Measurements from ENCODE around the gene RTP5.

The RTP5 gene

GRCh38 chr2:241860184-241861078, 9.1 kb upstream of the RTP5 start:
- H3K4me3 ChIP-seq (ENCODE audit: extremely low read depth, insufficient read depth, low read length, poor library complexity, severe bottlenecking) = no peak overlapping the region
- no peaks in the 10 kb centered on the region for H3K9me3 ChIP-seq (ENCODE audit: control insufficient read depth, low read length)
- no peak overlapping the region for H3K27ac ChIP-seq (ENCODE audit: low read depth, low read length, severe bottlenecking)
- H3K4me1 ChIP-seq (ENCODE audit: control insufficient read depth, insufficient read depth, low read length, poor library complexity, severe bottlenecking) = no peaks in the 10 kb centered on the region
- WGBS, 2 experiments (ENCODE audit: insufficient coverage in 2 of 2) = 83 to 84% methylated on average over 8 to 9 of the region's 10 CpGs
- H3K36me3 ChIP-seq (ENCODE audit: control insufficient read depth, insufficient read depth, low read length) = no peaks in the 10 kb centered on the region

- Histone ChIP-seq H3K4me3 (ENCODE audit: extremely low read depth, insufficient read depth, low read length, poor library complexity, severe bottlenecking) (no peak overlapping the region), H3K36me3 (ENCODE audit: control insufficient read depth, insufficient read depth, low read length) (no peaks in the 10 kb centered on the region), H3K9me3 (ENCODE audit: control insufficient read depth, low read length) (no peaks in the 10 kb centered on the region), H3K4me1 (ENCODE audit: control insufficient read depth, insufficient read depth, low read length, poor library complexity, severe bottlenecking) (no peaks in the 10 kb centered on the region), H3K27ac (ENCODE audit: low read depth, low read length, severe bottlenecking) (no peak overlapping the region)
- 100% methylated on average over 1 of the region's 1 CpG for WGBS, 2 experiments (ENCODE audit: insufficient coverage in 2 of 2)
Observed at GRCh38 chr2:241861264-241861663, 8.3 kb upstream of the RTP5 start.

GRCh38 chr2:241862093-241862492, 7.4 kb upstream of the RTP5 start:
- 65 to 80% methylated on average over 1 to 5 of the region's 8 CpGs for WGBS, 2 experiments (ENCODE audit: insufficient coverage in 2 of 2)
- H3K4me3 ChIP-seq (ENCODE audit: extremely low read depth, insufficient read depth, low read length, poor library complexity, severe bottlenecking) = no peak overlapping the region
- no peak overlapping the region for H3K27ac ChIP-seq (ENCODE audit: low read depth, low read length, severe bottlenecking)
- no peaks in the 10 kb centered on the region for H3K9me3 ChIP-seq (ENCODE audit: control insufficient read depth, low read length)
- H3K4me1 ChIP-seq (ENCODE audit: control insufficient read depth, insufficient read depth, low read length, poor library complexity, severe bottlenecking) = no peaks in the 10 kb centered on the region
- H3K36me3 ChIP-seq (ENCODE audit: control insufficient read depth, insufficient read depth, low read length) = no peaks in the 10 kb centered on the region

GRCh38 chr2:241862775-241863535, 6.6 kb upstream of the RTP5 start:
- Histone ChIP-seq H3K4me1 (ENCODE audit: control insufficient read depth, insufficient read depth, low read length, poor library complexity, severe bottlenecking) (no peaks in the 10 kb centered on the region), H3K4me3 (ENCODE audit: extremely low read depth, insufficient read depth, low read length, poor library complexity, severe bottlenecking) (no peak overlapping the region), H3K9me3 (ENCODE audit: control insufficient read depth, low read length) (no peaks in the 10 kb centered on the region), H3K36me3 (ENCODE audit: control insufficient read depth, insufficient read depth, low read length) (no peaks in the 10 kb centered on the region), H3K27ac (ENCODE audit: low read depth, low read length, severe bottlenecking) (no peak overlapping the region)
- 90 to 95% methylated on average over 18 to 21 of the region's 22 CpGs for WGBS, 2 experiments (ENCODE audit: insufficient coverage in 2 of 2)

GRCh38 chr2:241863536-241863954, 6.0 kb upstream of the RTP5 start:
- WGBS, 2 experiments (ENCODE audit: insufficient coverage in 2 of 2) = 77 to 88% methylated on average over 23 to 29 of the region's 29 CpGs
- H3K36me3 ChIP-seq (ENCODE audit: control insufficient read depth, insufficient read depth, low read length) = no peaks in the 10 kb centered on the region
- no peaks in the 10 kb centered on the region for H3K9me3 ChIP-seq (ENCODE audit: control insufficient read depth, low read length)
- no peak overlapping the region for H3K4me3 ChIP-seq (ENCODE audit: extremely low read depth, insufficient read depth, low read length, poor library complexity, severe bottlenecking)
- H3K4me1 ChIP-seq (ENCODE audit: control insufficient read depth, insufficient read depth, low read length, poor library complexity, severe bottlenecking) = no peaks in the 10 kb centered on the region
- no peak overlapping the region for H3K27ac ChIP-seq (ENCODE audit: low read depth, low read length, severe bottlenecking)

GRCh38 chr2:241864168-241864849, 5.2 kb upstream of the RTP5 start:
- Histone ChIP-seq H3K4me3 (ENCODE audit: extremely low read depth, insufficient read depth, low read length, poor library complexity, severe bottlenecking) (no peak overlapping the region), H3K9me3 (ENCODE audit: control insufficient read depth, low read length) (no peaks in the 10 kb centered on the region), H3K36me3 (ENCODE audit: control insufficient read depth, insufficient read depth, low read length) (no peaks in the 10 kb centered on the region), H3K27ac (ENCODE audit: low read depth, low read length, severe bottlenecking) (no peak overlapping the region), H3K4me1 (ENCODE audit: control insufficient read depth, insufficient read depth, low read length, poor library complexity, severe bottlenecking) (no peaks in the 10 kb centered on the region)
- 59 to 100% methylated on average over 2 of the region's 2 CpGs for WGBS, 2 experiments (ENCODE audit: insufficient coverage in 2 of 2)

- WGBS, 2 experiments (ENCODE audit: insufficient coverage in 2 of 2) = 93 to 94% methylated on average over 4 to 5 of the region's 5 CpGs
- Histone ChIP-seq H3K36me3 (ENCODE audit: control insufficient read depth, insufficient read depth, low read length) (no peaks in the 10 kb centered on the region), H3K4me1 (ENCODE audit: control insufficient read depth, insufficient read depth, low read length, poor library complexity, severe bottlenecking) (no peaks in the 10 kb centered on the region), H3K27ac (ENCODE audit: low read depth, low read length, severe bottlenecking) (no peak overlapping the region), H3K9me3 (ENCODE audit: control insufficient read depth, low read length) (no peaks in the 10 kb centered on the region), H3K4me3 (ENCODE audit: extremely low read depth, insufficient read depth, low read length, poor library complexity, severe bottlenecking) (no peak overlapping the region)
Observed at GRCh38 chr2:241864850-241865213, 4.7 kb upstream of the RTP5 start.

DNA sequence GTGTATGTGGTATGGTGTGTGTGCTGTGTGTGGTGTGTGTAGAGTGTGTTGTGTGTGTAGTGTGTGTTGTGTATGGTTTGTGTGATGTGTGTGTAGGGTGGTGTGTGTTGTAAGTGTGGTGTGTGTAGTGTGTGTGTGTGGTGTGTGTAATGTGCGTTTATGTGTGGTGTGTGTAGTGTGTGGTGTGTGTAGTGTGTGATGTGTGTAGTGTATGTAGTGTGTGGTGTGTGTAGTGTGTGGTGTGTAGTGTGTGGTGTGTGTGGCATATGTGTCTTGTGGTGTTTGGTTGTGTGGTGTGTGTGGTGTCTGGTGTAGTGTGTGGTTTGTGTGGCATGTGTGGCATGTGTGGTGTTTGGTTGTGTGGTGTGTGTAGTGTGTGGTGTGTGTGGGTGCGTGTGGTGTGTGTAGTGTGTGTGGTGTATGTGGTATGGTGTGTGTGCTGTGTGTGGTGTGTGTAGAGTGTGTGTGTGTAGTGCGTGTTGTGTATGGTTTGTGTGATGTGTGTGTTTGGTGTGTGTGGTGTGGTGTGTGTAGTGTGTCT, 4.0 kb upstream of the RTP5 start:
- no peaks in the 10 kb centered on the region for H3K4me1 ChIP-seq (ENCODE audit: control insufficient read depth, insufficient read depth, low read length, poor library complexity, severe bottlenecking)
- no peaks in the 10 kb centered on the region for H3K36me3 ChIP-seq (ENCODE audit: control insufficient read depth, insufficient read depth, low read length)
- 57 to 89% methylated on average over 3 of the region's 3 CpGs for WGBS, 2 experiments (ENCODE audit: insufficient coverage in 2 of 2)
- no peak overlapping the region for H3K27ac ChIP-seq (ENCODE audit: low read depth, low read length, severe bottlenecking)
- no peaks in the 10 kb centered on the region for H3K9me3 ChIP-seq (ENCODE audit: control insufficient read depth, low read length)
- no peak overlapping the region for H3K4me3 ChIP-seq (ENCODE audit: extremely low read depth, insufficient read depth, low read length, poor library complexity, severe bottlenecking)

GRCh38 chr2:241865957-241866789, 3.4 kb upstream of the RTP5 start:
- Histone ChIP-seq H3K9me3 (ENCODE audit: control insufficient read depth, low read length) (no peaks in the 10 kb centered on the region), H3K27ac (ENCODE audit: low read depth, low read length, severe bottlenecking) (no peak overlapping the region), H3K36me3 (ENCODE audit: control insufficient read depth, insufficient read depth, low read length) (no peaks in the 10 kb centered on the region), H3K4me3 (ENCODE audit: extremely low read depth, insufficient read depth, low read length, poor library complexity, severe bottlenecking) (no peak overlapping the region), H3K4me1 (ENCODE audit: control insufficient read depth, insufficient read depth, low read length, poor library complexity, severe bottlenecking) (no peaks in the 10 kb centered on the region)
- WGBS, 2 experiments (ENCODE audit: insufficient coverage in 2 of 2) = 25 to 30% methylated on average over 18 to 19 of the region's 31 CpGs
